Stimulated activated CD8-positive, alpha-beta memory T cell treated with anti-CD3 and anti-CD28 coated beads, Interleukin-7, amount 100 ng/mL, for 48 hours (primary cell): ENCODE measurements around the gene SPIRE1.

Experiments used
- DNase-seq, 2 donors: peaks; one replicate each; pipeline ENCODE4 v3.0.0-alpha.2; 2020; ENCODE audit warnings: low read depth in 1 of 2; ENCODE audit errors: extremely low read depth in 1 of 2

Gene SPIRE1

GRCh38 chr18:12657684-12658425, at the start of gene SPIRE1:
Gene SPIRE1 (minus strand): TSS chr18:12658107. CDS start chr18:12657866, 241 bp downstream.
- peak; percentile 1 to 10 for DNase-seq

GRCh38 chr18:12703664-12704063, 45.8 kb upstream of the SPIRE1 start:
- DNase-seq = no peak

- no peak for DNase-seq
These were observed 45.2 kb upstream of the SPIRE1 start for GRCh38 chr18:12703096-12703567.

GRCh38 chr18:12702221-12703095, 44.6 kb upstream of the SPIRE1 start, which contains the start of the genes CEP76 and PSMG2:
Gene CEP76 (minus strand): TSS chr18:12702723. CDS start chr18:12702548, 175 bp downstream.
Gene PSMG2 (plus strand): TSS chr18:12703042. CDS start chr18:12703108, 66 bp downstream.
- DNase-seq = peak; percentile 70 to 71

- no peak for DNase-seq
These were observed 43.3 kb upstream of the SPIRE1 start for GRCh38 chr18:12701161-12701560.

- DNase-seq = no peak
These were observed 41.8 kb upstream of the SPIRE1 start for GRCh38 chr18:12699747-12700146.

- no peak for DNase-seq
These were observed 36.1 kb upstream of the SPIRE1 start for GRCh38 chr18:12694032-12694431.

GRCh38 chr18:12692206-12692605, 34.3 kb upstream of the SPIRE1 start:
- no peak for DNase-seq

- no peak for DNase-seq
These were observed 31.4 kb upstream of the SPIRE1 start for GRCh38 chr18:12689256-12689850.

GRCh38 chr18:12686100-12686499, 28.2 kb upstream of the SPIRE1 start:
- DNase-seq = no peak

GRCh38 chr18:12679183-12679786, 21.4 kb upstream of the SPIRE1 start:
- DNase-seq = no peak

GRCh38 chr18:12668041-12668440, 10.1 kb upstream of the SPIRE1 start:
- no peak for DNase-seq

GRCh38 chr18:12659904-12660605, 2.1 kb upstream of the SPIRE1 start:
- peak in 1 of 2 donors; percentile 7 for DNase-seq

- DNase-seq = peak in 1 of 2 donors; percentile 3
These were observed 675 bp upstream of the SPIRE1 start for GRCh38 chr18:12658426-12659138.

- DNase-seq = peak in 1 of 2 donors; percentile 5
These were observed 796 bp downstream of the SPIRE1 start for GRCh38 chr18:12656938-12657683.

- DNase-seq = no peak
These were observed 1.3 kb downstream of the SPIRE1 start for GRCh38 chr18:12656605-12656937.

GRCh38 chr18:12654971-12655370, 2.9 kb downstream of the SPIRE1 start:
- DNase-seq = no peak

- no peak for DNase-seq
These were observed 5.0 kb downstream of the SPIRE1 start for GRCh38 chr18:12652861-12653401.

GRCh38 chr18:12651651-12652050, 6.3 kb downstream of the SPIRE1 start:
- no peak for DNase-seq
